COLO668 (cell line): ENCODE data around the gene HTRA1.

Experiments used
- DNase-seq: peaks from one replicate; lab custom pipeline; 2025; ENCODE audit not compliant: unreplicated experiment; lab: John Stamatoyannopoulos, UW

HTRA1 gene

DNA sequence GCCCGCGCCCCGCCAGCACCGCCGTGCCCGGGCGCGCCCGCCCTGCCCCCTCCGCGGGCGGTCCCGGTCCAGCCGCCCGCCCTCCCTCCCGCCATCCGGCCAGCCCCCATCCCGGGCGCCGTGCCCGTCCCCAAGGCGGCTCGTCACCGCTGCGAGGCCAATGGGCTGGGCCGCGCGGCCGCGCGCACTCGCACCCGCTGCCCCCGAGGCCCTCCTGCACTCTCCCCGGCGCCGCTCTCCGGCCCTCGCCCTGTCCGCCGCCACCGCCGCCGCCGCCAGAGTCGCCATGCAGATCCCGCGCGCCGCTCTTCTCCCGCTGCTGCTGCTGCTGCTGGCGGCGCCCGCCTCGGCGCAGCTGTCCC is at the start of gene HTRA1:
Gene HTRA1, plus strand, starts transcription at position 187 of the 362 bp plus-strand sequence. Its CDS starts 100 bp downstream, at position 287.
- DNase-seq = peak; percentile 47

DNA sequence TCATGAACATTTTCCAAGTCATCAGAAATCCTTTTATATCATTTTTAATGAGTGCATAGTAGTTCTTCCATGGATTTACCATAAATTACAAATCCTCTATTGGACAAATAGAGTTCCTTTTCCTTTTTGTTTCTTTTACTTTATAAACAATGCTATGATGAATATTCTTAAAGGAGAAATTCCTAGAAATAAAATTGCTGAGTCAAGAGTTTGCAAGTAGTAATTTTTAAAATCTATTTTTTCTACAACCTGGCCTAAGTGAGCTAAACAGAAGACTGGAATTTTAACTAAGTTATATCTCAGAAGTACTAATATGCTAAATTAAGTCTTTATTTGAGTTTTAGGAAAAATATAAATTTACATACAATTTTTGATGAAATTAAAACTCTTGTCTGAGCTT is 48.0 kb upstream of the HTRA1 start:
- DNase-seq = no peak

DNA sequence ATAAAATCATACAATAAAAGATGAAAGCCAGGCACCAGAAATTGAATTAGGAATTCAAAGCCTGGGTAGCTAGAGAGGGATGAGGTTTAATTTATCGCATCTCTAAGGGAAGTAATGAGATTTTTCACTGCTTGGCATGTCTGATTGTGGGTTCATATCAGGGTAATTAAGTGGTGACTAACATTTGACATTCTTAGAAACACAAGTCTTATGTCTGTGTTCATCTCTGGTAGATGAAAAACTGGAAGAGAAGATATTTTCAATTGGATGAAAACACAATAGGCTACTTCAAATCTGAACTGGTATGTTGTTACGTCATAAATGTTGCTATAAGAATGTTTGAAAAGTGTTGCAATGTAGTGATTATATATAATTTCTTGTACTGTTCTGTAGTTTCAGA is 43.7 kb upstream of the HTRA1 start:
- DNase-seq = no peak

DNA sequence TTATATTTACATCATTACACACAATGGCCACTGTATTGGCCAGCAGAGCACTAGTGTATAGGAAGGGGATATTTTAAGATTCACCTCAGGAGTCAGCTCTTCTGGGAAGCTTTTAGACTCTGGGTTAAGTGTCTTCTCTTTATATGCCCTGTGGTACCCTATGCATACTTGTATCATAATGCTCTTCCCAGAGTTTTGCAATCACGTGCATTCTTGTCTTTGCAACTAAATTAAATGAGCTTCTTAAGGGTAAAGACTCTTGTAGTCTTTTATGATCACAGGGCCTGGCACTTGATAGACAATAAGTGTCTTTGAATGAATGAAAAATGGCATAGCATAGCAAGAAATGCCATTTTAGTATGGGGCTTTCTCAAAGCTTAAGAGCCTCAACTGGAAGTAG is 42.3 kb upstream of the HTRA1 start:
- DNase-seq = no peak

DNA sequence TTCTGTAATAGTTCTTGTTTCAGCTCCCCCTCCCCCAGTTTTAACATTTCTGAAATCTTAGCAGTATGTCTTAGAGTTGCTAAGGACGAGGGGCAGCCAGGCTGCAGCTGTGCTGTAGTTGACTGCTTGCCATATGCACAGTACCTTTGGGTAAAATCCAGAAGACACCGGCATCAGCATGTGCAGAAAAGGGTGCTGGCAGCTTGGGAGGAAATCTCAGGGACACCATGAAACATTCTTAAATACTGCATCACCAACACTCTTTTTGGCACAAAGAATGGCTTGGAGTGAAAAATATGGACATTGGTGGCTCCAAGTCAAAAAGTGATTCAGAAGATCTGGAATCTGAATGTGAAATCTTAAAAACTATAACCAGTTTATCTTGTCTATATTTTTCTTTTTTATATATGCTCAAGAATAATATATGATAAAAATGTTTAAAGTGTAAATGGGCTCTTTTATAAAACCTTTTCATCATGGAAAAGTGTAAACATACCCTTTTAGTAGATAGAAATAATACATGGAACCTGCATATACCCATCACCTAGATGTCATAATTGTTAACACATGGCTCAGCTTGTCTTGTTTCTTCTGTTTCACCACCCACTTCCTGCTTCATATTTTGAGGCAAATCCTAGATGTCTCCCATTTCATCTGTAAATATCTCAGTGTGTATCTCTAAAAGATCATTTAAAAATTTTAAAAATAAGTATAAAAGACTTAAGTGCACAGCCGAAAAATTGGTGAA is 41.3 kb upstream of the HTRA1 start:
- no peak for DNase-seq

DNA sequence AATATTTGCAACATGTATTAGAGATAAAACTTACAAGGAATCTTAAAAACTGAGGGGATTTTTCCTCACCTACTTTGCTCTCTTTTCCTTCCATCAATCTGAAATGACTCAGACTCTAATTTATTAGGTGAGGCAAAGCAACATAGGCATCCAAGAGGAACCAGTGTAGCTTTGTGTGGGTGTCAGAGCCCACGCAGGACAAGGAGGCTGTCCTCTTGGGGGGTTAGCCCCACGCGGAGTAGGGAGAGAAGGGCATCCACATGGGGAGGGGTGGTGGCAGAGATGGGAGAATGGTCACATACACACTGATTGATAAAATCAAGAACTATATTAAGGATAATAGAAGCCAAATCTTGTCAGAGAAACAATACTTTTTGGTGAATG is 40.7 kb upstream of the HTRA1 start:
- DNase-seq = no peak

DNA sequence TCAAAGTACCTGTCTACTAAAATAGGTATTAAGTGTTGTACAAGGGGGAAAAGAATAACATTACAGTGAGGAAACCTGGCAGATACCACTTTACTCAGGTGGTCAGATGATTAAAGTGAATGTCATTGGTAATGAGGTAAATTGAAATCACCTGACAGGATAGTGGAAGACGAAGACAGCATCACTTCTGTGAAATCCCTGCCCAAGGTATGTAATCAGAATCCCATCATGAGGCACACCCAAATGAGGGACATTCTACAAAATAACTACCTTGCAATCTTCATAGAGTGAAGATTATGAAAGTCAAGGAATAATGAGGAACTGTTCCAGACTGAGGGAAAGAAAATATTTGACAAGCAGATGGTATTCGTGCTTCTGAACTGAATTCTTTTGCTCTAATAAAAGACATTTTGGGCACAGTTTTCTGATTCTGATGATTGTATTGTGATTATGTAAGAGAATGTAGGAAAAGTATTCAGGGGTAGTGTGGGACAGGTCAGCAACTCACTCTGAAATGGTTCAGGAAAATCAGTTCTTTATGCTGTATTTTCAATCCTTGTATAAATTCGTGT is 40.2 kb upstream of the HTRA1 start:
- DNase-seq = no peak

DNA sequence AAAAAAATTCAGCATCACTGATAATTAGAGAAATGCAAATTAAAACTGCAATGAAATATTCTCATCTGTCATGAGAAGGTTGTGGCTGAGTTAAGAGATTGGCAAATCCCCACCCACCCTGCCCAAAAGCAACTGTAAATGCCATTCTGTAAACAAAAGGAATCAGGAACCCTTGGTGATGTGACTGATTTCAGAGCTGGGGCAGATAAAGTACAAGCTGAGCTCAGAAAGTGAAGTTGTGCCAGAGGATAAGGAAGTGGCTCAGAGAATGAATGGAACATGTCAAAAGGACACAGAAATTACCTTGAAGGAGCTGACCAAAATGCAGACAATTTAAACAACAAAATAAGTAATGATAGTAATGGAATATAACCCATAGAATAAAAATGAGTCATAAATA is 39.6 kb upstream of the HTRA1 start:
- no peak for DNase-seq

DNA sequence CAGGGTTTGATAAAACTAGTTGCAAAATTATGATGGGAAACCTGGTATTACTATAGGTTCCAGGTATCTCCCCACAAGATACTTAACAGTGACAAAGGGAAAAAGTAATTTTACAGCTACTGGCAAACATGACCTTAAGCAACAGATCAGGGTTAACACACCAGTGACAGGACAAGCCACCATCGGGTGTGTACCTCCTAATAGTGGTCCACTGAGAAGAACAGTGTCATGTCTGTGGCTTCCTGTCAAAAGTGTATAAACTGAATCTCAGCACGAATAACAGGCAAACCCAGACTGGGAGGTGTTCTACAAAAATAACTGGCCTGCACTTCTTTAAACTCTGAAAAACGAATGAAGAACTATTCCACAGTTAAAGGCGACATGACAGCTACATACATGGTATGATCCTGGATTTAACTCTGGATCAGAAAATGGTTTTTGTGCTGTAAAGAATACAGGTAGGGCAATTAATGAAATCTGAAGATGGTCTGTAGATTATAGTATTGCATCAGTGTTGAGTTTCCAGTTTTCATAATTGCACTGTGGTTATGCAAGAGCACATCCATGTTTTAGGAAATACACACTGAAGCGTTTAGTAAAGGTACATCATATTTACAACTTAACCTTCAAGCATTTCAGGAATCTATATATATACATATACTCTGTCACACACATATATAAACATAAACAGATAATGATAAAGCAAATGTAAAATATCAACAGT is 38.9 kb upstream of the HTRA1 start:
- no peak for DNase-seq

DNA sequence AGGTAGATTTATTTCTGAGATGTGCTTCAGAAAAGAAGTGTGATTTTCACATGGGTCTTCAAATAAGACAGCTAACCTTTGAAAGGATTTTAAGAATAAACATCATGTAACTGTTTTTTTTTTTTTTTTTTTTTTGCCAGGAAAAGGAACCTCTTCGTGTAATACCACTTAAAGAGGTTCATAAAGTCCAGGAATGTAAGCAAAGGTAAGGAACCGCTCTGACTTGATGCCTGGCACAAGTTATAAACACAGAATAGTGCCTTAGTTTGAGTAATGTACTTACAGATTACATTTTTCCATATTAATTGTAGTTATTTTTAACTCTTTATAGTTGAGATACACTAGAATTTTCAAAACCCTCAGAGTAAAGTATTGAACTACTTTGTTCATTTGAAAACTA is 37.3 kb upstream of the HTRA1 start:
- DNase-seq = no peak

DNA sequence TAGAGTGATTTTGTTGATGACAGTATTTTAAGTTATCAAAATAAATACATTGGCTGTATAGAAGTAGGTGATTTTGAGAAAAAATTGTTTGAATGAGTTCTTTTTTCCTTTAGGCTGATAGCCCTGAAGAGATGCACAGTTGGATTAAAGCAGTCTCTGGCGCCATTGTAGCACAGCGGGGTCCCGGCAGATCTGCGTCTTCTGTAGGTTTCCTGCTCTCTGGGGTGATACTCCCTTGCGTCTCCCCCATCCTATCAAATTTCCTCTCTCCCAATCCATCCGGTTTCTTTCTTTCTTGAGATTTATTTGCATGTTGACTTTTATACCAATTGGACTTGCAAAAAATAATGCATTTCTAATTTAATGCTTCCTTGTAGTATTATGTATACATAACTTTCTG is 34.5 kb upstream of the HTRA1 start:
- DNase-seq = no peak

DNA sequence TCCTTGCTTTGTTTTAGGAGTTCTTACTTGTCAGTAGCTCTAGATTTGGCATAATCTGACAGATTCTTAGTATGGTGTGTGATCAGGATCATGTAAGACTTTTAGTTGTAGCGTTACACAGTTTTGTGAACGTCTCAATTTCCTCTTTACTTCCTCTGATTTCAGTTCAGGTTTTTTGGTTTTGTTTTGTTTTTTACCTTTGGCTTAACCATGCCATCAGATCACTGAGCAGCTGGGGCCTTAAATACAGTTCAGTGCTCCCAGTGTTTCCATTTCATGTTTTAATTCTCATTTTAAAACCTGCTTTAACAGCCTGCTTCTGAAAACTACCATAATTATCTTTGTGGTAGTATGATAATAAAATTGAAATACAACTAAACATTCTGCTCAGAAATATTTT is 34.1 kb upstream of the HTRA1 start:
- DNase-seq = no peak

DNA sequence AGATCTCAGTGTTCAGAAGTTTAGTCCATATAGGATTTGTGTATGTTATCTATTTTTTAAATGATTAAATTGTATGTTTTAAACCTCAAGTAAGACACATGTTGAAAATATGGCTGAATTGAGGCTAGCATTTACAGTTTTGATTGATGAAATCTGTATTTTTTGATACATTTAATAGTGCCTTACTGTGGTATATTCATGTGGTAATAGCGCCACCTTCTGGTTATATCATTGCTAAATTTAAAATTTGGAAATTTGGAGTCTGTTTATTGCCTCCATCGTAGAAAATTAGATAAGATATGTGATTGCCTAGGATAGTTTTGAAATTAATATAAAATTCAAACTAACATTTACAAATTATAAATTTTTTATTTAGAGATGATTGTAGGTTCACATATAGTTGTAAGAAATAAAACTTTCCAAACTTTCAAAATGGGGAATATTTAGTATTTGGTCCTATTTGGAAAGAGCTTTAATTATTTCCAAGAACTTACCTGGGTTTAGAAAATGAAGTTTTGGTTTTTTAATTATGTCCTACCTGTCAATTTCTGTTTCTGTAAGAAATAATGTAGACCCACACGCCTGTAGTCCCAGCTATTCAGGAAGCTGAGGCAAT is 26.0 kb upstream of the HTRA1 start:
- DNase-seq = no peak

DNA sequence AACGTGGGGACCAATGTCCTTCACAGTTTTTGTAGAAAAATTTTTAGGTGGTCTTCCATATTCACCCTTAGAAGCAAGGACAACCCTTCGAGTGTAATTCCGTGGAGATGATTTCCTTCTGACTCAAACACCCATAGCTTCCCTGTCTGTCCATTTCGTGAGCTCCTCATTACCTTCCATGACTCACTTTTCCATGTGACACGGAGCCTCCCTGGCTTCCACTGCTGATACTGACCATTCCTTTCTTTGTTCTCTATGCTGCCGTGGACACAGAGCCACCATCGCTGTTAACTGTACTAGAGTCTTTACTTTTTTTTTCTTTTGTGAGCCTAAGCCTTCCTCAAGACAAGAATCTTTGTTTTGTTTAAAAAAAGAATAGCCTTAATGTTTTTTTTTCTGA is 19.4 kb upstream of the HTRA1 start:
- DNase-seq = no peak

DNA sequence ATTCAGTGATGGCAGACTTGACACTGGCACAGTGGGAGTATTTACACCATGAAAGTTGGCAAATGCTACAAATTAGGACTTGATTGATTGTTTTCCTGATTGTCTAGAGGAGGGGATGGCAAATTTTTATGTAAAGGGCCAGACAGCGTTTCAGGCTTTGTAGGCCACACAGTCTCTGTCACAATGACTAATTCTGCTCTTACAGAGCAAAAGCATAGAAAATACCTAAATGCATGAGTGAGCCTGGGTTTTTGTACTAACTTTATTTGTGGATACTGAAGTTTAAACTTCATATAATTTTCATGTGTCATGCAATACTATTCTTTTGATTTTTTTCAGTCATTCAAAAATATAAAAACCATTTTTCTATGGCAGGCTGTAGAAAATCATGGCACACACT is 15.9 kb upstream of the HTRA1 start:
- DNase-seq = no peak

DNA sequence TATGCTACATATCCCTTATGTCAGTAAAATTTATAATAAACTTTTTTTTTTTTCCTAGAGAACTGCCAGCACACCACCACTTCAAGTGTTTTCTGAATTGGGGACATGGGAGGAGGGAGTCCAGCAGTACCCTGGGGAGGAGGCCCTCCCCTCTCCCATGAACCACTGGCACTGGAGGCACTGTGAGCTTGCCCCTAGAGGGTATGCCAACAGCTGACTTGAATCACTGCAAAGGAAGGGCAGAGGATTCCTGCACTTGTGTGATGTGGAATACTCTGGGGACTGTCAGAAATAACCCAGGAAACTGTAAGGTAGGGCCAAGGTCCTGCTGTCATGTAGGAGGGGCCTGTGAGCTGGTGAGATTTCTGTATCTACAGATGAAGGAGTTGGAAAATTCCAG is 15.4 kb upstream of the HTRA1 start:
- DNase-seq = no peak

DNA sequence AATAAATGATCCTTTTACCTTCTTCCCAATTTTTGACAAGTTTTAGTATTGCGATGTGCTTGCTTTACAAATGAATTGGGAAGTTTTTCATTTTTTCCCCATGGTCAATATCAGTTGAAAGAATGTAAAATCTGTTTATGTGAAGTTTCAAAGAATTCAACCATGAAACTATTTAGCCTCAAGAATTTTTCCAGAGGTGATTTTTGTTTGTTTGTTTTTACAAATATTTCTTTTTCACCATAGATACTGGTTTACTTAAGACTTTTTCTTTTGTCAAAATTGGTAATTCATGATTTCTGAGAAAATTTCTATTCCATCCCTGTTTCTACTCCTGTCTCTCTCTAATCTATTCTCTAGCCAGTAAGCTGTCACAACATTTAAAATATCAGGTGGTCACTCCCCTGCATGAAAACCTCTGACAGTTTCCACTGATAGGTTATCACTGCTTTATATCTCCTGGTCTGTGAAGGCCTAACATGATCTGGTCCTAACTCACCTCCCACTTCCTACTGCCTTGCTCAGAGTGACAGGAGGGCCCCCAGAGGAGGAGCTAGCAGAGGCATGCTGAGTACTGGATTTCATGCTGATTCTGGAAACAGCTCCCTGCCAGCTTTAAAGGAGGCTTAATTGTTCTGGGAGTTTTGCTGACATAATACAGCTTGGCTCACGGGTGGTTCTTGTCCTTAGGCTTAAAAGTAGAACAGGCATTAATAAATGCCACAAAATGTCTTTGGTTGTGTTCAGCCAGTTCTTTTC is 14.5 kb upstream of the HTRA1 start:
- DNase-seq = no peak

DNA sequence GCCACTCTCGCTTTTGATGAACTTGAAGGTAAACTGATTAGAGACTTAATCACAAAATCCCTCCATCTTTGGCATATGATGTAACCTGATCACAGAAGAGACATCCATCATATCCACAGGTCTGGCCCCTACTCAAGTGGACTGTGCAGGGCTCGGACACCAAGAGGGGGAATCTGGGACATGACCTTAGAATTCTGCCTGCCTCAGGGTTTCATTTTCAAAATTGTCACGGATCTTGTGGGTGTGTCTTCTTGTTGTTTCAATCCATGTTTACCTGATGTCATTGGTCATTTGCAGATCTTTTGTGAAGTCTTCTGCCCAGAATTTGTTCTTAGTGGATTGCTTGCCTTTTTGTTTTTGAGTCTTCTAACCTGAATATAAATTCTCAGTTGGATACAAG is 12.8 kb upstream of the HTRA1 start:
- DNase-seq = no peak

DNA sequence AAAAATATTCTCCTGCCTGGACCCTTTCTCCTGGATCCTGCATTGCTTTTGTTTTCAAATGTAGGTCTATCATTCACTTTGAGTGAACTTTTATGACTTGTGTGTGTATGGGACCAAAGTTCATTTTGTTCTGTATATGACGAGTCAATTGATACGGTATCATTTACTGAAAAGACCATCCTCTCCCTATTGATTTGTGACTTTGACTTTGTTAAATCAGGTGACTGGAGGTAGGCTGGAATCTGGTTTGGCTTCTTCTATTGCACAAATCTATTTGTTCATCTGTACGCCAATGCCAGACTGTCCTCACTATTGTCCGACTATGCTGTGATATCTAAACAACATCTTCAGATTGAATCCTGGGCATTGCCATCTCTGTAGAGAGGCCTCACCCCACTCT is 12.2 kb upstream of the HTRA1 start:
- DNase-seq = no peak

DNA sequence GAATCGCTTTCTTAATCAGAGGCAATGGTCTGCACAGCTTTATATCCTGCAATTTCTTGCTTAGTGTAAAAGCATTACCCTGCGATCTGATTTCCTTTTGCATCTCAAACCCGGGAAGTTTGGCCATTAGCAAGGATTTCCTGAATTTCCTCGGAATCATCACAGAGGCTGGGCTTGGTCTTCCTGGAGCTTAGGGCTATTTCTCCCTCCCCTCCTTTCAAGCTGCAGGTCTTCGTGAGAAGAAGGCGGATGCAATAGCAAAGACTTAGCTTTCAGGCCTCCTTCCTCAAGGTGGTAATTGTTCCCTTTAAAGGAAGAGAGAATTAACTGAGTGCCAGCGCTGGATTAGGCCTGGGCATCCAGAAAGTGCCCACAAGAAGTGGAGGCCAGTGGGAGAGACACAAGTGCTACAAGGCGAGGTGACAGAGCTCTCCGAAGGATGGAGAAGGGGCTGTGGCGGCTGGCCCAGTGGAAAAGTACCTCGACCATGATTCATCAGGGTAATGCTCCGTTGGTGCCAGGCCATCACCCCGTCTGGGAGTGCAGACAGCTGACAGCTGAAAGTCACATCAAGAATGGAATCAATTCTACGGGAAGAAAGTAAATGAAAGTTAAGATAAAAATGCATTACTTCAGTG is 10.9 kb upstream of the HTRA1 start:
- no peak for DNase-seq

DNA sequence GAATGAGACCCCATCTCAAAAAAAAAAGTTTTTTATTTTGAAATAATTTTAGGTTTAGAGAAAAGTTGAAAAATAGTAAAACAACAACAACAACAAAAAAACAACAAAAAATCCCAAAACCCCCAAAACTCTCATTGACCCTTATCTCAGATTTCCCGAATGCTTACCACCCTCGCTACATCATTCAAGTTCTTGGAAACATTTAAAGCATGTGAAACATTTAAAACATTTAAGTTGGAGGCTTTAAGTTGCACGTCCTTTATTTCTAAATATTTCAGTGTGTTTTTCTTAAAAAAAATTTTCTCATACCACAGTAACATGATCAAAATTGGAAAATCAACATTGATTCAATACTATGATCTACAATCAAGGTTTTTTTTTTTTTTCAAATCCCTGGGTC is 7.3 kb upstream of the HTRA1 start:
- DNase-seq = no peak
